ENCODE measurements around the gene IL1RN.

DNA sequence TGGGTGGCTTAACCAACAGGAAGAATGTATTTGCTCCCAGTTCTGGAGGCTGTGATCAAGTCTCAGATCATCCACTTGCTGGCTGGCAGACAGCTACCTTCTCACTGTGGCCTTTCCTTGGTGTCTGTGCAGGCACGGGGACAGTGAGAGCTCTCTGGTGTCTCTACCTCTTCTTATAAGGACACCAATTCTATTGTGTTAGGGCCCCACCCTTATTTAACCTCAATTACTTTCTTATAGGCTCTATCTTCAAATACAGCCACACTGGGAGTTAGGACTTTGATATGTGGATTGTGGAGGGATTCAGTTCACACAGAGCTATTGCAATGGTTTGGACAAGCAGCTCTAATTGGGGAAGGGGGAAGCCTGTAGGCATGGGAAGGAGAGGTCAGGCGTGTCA lies 25.3 kb upstream of the IL1RN start:
- TF ChIP-seq GMEB2 (CRISPR knock-in tag; IDR thresholded peaks at IDR 0.05; ENCODE audit: low read depth) (no peak), GABPB1 (CRISPR knock-in tag; IDR thresholded peaks at IDR 0.05) (no peak), GTF3A (CRISPR knock-in tag; conservative IDR thresholded peaks at IDR 0.05) (no peak), RXRA (CRISPR knock-in tag; IDR thresholded peaks at IDR 0.05) (no peak), RBM22 (optimal IDR thresholded peaks at IDR 0.05; ENCODE audit: low read length) (no peak), ZNF24 (IDR thresholded peaks at IDR 0.05) (no peak), RBM39 (IDR thresholded peaks at IDR 0.05; ENCODE audit: low read depth, low read length, poor library complexity, severe bottlenecking) (no peak), HDAC6 (IDR thresholded peaks at IDR 0.05; ENCODE audit: low read depth, low read length) (no peak), HMGXB4 (CRISPR knock-in tag; IDR thresholded peaks at IDR 0.05; ENCODE audit: borderline replicate concordance in 1 of 2, low read depth in 1 of 2) (no peak)
- TF ChIP-seq, protein P1, sequence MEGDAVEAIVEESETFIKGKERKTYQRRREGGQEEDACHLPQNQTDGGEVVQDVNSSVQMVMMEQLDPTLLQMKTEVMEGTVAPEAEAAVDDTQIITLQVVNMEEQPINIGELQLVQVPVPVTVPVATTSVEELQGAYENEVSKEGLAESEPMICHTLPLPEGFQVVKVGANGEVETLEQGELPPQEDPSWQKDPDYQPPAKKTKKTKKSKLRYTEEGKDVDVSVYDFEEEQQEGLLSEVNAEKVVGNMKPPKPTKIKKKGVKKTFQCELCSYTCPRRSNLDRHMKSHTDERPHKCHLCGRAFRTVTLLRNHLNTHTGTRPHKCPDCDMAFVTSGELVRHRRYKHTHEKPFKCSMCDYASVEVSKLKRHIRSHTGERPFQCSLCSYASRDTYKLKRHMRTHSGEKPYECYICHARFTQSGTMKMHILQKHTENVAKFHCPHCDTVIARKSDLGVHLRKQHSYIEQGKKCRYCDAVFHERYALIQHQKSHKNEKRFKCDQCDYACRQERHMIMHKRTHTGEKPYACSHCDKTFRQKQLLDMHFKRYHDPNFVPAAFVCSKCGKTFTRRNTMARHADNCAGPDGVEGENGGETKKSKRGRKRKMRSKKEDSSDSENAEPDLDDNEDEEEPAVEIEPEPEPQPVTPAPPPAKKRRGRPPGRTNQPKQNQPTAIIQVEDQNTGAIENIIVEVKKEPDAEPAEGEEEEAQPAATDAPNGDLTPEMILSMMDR (CRISPR knock-in tag; IDR thresholded peaks at IDR 0.05) = no peak
